KOPT-K1 (cell line): ENCODE data around the gene FBLIM1.

ENCODE experiments used
- H3K27ac ChIP-seq: fragments of 200-600 bp; sonication (generic); 2 replicates; pipeline ENCODE4 v1.5.1; 2016; ENCODE audit warnings: antibody characterized with exemption, mild to moderate bottlenecking, low read depth, low read length; ENCODE audit not compliant: poor library complexity, severe bottlenecking
- H3K36me3 ChIP-seq: fragments of 200-600 bp; sonication (generic); 2 replicates; pipeline ENCODE4 v1.5.1; 2017; ENCODE audit warnings: antibody characterized with exemption, mild to moderate bottlenecking, low read length, moderate library complexity; ENCODE audit not compliant: insufficient read depth
- H3K9me3 ChIP-seq: fragments of 200-600 bp; sonication (generic); 2 replicates; pipeline ENCODE4 v1.5.1; 2017; ENCODE audit warnings: antibody characterized with exemption, low read length, mild to moderate bottlenecking; ENCODE audit not compliant: insufficient read depth, poor library complexity, severe bottlenecking

Gene FBLIM1

GRCh38 chr1:15749399-15750291 is 8.9 kb upstream of the FBLIM1 start:
- H3K27ac ChIP-seq: no peak overlapping the region
- no peaks in the 10 kb centered on the region for H3K36me3 ChIP-seq
- H3K9me3 ChIP-seq: no peaks in the 10 kb centered on the region

GRCh38 chr1:15750924-15751323 is 7.7 kb upstream of the FBLIM1 start:
- Histone ChIP-seq H3K27ac (no peak overlapping the region), H3K36me3 (no peaks in the 10 kb centered on the region), H3K9me3 (no peaks in the 10 kb centered on the region)

- Histone ChIP-seq H3K9me3 (no peaks in the 10 kb centered on the region), H3K36me3 (no peaks in the 10 kb centered on the region), H3K27ac (no peak overlapping the region)
These were observed 6.9 kb upstream of the FBLIM1 start for GRCh38 chr1:15751717-15752116.

GRCh38 chr1:15753776-15754175 is 4.8 kb upstream of the FBLIM1 start:
- no peaks in the 10 kb centered on the region for H3K36me3 ChIP-seq
- H3K9me3 ChIP-seq: no peaks in the 10 kb centered on the region
- no peak overlapping the region for H3K27ac ChIP-seq

- H3K36me3 ChIP-seq: no peaks in the 10 kb centered on the region
- no peak overlapping the region for H3K27ac ChIP-seq
- no peaks in the 10 kb centered on the region for H3K9me3 ChIP-seq
These were observed 3.5 kb upstream of the FBLIM1 start for GRCh38 chr1:15755021-15755645.

GRCh38 chr1:15755646-15756040 is 3.0 kb upstream of the FBLIM1 start:
- Histone ChIP-seq H3K9me3 (no peaks in the 10 kb centered on the region), H3K27ac (no peak overlapping the region), H3K36me3 (no peaks in the 10 kb centered on the region)

- Histone ChIP-seq H3K36me3 (no peaks in the 10 kb centered on the region), H3K27ac (no peak overlapping the region), H3K9me3 (no peaks in the 10 kb centered on the region)
These were observed 2.2 kb upstream of the FBLIM1 start for GRCh38 chr1:15756143-15757015.

- Histone ChIP-seq H3K36me3 (no peaks in the 10 kb centered on the region), H3K9me3 (no peaks in the 10 kb centered on the region), H3K27ac (no peak overlapping the region)
These were observed 1.5 kb upstream of the FBLIM1 start for GRCh38 chr1:15757016-15757543.

GRCh38 chr1:15757575-15758342 is 836 bp upstream of the FBLIM1 start:
- Histone ChIP-seq H3K27ac (no peak overlapping the region), H3K9me3 (no peaks in the 10 kb centered on the region), H3K36me3 (no peaks in the 10 kb centered on the region)

- Histone ChIP-seq H3K36me3 (no peaks in the 10 kb centered on the region), H3K27ac (no peak overlapping the region), H3K9me3 (no peaks in the 10 kb centered on the region)
These were observed 512 bp downstream of the FBLIM1 start for GRCh38 chr1:15758953-15759661.

- Histone ChIP-seq H3K36me3 (no peaks in the 10 kb centered on the region), H3K9me3 (no peaks in the 10 kb centered on the region), H3K27ac (no peak overlapping the region)
These were observed 2.1 kb downstream of the FBLIM1 start for GRCh38 chr1:15760520-15761211.

- Histone ChIP-seq H3K27ac (no peak overlapping the region), H3K9me3 (no peaks in the 10 kb centered on the region), H3K36me3 (no peaks in the 10 kb centered on the region)
These were observed 3.0 kb downstream of the FBLIM1 start for GRCh38 chr1:15761366-15762128.

- H3K36me3 ChIP-seq: no peaks in the 10 kb centered on the region
- no peak overlapping the region for H3K27ac ChIP-seq
- no peaks in the 10 kb centered on the region for H3K9me3 ChIP-seq
These were observed 4.0 kb downstream of the FBLIM1 start for GRCh38 chr1:15762546-15762945.
